Thymus (tissue), 11 donors: ENCODE results near the gene INSIG2. TPM values are rescaled to one million over a fixed set of nuclear protein-coding genes. Genes with fewer than 3 reads are reported as not detected.

ENCODE experiments used
- DNase-seq, 9 donors: peaks; one replicate each; pipeline ENCODE4 v3.0.0-alpha.2; 2013; ENCODE audit warnings: low spot score in 9 of 9, low read depth in 6 of 9, missing footprints in 1 of 9
- H3K27ac ChIP-seq, 2 donors: one replicate each; pipeline ENCODE4 v1.5.1; 2013; ENCODE audit warnings: control low read depth in 1 of 2, low read depth in 1 of 2, low read length in 1 of 2, mild to moderate bottlenecking in 1 of 2, moderate library complexity in 1 of 2
- H3K27me3 ChIP-seq, 2 donors: one replicate each; pipeline ENCODE4 v1.5.1; 2013; ENCODE audit warnings: low read length in 1 of 2; ENCODE audit not compliant: control insufficient read depth in 2 of 2, insufficient read depth in 1 of 2
- H3K36me3 ChIP-seq, 2 donors: one replicate each; pipeline ENCODE4 v1.5.1; 2013; ENCODE audit warnings: low read length in 1 of 2, mild to moderate bottlenecking in 1 of 2, moderate library complexity in 1 of 2; ENCODE audit not compliant: control insufficient read depth in 2 of 2, insufficient read depth in 2 of 2
- H3K4me1 ChIP-seq, 2 donors: one replicate each; pipeline ENCODE4 v1.5.1; 2013; ENCODE audit warnings: low read length in 2 of 2; ENCODE audit not compliant: control insufficient read depth in 2 of 2, insufficient read depth in 2 of 2
- H3K4me3 ChIP-seq, 2 donors: one replicate each; pipeline ENCODE4 v1.5.1; 2013; ENCODE audit warnings: low read length in 2 of 2, control low read depth in 1 of 2, mild to moderate bottlenecking in 1 of 2
- H3K9me3 ChIP-seq, 2 donors: one replicate each; pipeline ENCODE4 v1.5.1; 2013; ENCODE audit warnings: low read length in 1 of 2, mild to moderate bottlenecking in 1 of 2; ENCODE audit not compliant: control insufficient read depth in 2 of 2, insufficient read depth in 1 of 2
- WGBS: extraction: QIAGEN DNeasy Blood & Tissue Kit; methylation state at CpG from one replicate; pipeline ENCODE4 v1.1.7; 2013; 5-methylcytosine and 5-hydroxymethylcytosine counted together
- polyA plus RNA-seq: library from polyadenylated mRNA; stranded (reverse); fragments of 200-250 nt; gene quantifications from one replicate; pipeline ENCODE4 v1.2.3, GENCODE V29; 2013
- total RNA-seq: library from RNA; stranded (reverse); fragments of 120-200 nt; gene quantifications from one replicate; pipeline ENCODE4 v1.2.4, GENCODE V29; 2013
- donor health status: healthy.

The INSIG2 gene
- total and polyA plus RNA-seq, 2 donors: 18.3 to 27.9 TPM

DNA sequence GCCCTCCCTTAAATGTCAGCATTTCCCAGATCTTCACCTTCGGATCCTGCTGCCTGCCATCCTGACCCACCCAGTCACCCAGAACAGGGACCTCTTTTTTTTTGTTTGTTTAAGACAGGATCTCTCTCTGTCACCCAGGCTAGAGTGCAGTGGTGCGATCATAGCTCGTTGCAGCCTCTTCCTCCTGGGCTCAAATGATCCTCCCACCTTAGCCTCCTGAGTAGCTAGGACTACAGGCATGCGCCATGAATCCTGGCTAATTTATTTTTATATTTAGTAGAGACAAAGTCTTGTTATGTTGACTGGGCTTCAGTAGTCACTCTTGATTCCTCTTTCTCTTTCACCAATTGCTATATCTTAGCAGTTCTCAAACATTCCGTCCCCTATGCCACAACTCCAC is 39.0 kb downstream of the INSIG2 start:
- Histone ChIP-seq H3K27ac (no peak overlapping the region), H3K4me3 (no peak overlapping the region), H3K27me3 (peaks cover 2 to 3% of the 10 kb centered on the region in 2 donors), H3K4me1 (peaks cover 0 to 9% of the 10 kb centered on the region in 2 donors), H3K9me3 (no peaks in the 10 kb centered on the region), H3K36me3 (no peaks in the 10 kb centered on the region)
- DNase-seq: no peak
- WGBS: 95% methylated on average over 5 of the region's 5 CpGs

DNA sequence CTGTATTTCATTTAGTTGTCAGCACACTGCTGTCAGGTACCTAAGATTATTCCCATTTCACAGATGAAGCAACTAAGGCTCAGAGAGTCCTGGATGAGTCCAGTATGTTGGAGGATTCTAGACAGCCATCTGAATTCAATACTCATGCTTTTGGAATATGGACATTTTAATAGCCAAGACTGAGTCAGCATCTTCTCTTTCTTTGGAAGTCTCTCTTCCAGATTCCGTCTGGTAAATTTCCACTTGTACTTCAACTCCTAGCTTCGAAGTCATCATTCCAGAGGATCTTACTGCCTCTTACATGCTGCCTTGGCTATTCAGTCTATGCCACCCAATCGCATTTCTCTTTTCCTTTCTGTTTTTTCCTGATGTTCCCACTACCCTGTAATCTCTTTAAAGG is 40.6 kb downstream of the INSIG2 start:
- DNase-seq: no peak
- no peaks in the 10 kb centered on the region for H3K9me3 ChIP-seq
- H3K27me3 ChIP-seq: peaks cover 2 to 3% of the 10 kb centered on the region in 2 donors
- peaks cover 0 to 9% of the 10 kb centered on the region in 2 donors for H3K4me1 ChIP-seq
- H3K27ac ChIP-seq: no peak overlapping the region
- no peaks in the 10 kb centered on the region for H3K36me3 ChIP-seq
- WGBS: 96% methylated on average over 3 of the region's 3 CpGs
- no peak overlapping the region for H3K4me3 ChIP-seq

DNA sequence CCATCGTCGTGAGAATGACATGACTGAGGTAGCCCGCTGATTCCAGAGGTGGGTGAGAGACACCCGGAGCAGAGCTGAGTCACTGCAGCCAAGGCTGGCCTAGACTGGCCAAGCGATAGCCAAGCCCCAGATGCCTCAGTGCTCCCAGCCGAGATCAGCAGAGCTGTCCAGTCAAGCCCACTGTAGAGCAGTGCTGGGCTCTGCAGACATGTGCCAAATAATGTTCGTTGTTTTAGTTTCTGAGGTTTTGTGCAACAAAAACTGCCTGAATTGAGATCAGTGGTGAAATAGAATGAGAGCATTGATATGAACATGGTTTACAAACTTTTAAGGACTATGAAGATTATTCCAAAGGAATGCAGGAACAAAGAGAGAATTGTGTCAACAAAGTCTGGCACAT is 42.1 kb downstream of the INSIG2 start:
- peaks cover 0 to 9% of the 10 kb centered on the region in 2 donors for H3K4me1 ChIP-seq
- no peak overlapping the region for H3K27ac ChIP-seq
- H3K27me3 ChIP-seq: peaks cover 0 to under 1% of the 10 kb centered on the region in 2 donors
- H3K4me3 ChIP-seq: no peak overlapping the region
- WGBS: 97% methylated on average over 7 of the region's 7 CpGs
- no peaks in the 10 kb centered on the region for H3K9me3 ChIP-seq
- no peak for DNase-seq
- H3K36me3 ChIP-seq: no peaks in the 10 kb centered on the region

DNA sequence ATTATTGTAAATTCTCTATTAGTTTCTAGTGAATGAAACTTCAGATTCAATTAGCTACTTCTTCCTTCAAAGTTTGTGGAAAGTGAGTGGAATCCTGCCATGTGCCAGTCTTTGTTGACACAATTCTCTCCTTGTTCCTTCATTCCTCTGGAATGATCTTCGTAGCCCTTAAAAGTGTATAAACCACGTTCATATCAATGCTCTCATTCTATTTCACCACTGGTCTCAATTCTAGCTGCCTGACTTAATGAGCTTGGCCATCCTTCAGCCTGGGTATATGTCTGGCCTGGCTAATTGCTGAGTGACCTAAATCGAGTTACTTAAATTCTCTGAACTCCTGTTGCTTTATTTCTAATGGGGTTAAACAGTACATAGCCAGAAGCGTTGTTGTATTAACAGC is 43.5 kb downstream of the INSIG2 start:
- Histone ChIP-seq H3K4me1 (peaks cover 0 to 9% of the 10 kb centered on the region in 2 donors), H3K36me3 (no peaks in the 10 kb centered on the region)
- 96% methylated on average over 4 of the region's 4 CpGs for WGBS

DNA sequence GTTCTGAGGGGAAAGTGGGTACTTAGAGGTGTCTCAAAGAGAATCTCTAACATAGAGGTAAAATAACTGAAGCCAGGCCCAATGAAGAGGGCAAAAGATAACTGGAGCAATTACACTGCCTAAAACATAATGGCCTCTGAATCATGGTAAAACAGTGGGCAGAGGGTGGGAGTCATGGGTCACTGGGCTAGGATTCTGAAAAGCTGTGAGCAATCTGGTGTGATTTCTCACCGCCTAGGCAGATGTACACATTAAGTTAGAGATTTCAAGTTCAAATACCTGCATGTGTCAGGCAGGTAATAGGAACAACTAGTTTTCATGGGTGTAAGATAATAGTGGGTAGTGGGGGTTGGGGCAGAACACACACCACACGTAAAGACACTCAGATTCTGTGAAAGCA is 45.6 kb downstream of the INSIG2 start:
- WGBS: 93% methylated on average over 2 of the region's 2 CpGs
- Histone ChIP-seq H3K27ac (no peak overlapping the region), H3K27me3 (no peaks in the 10 kb centered on the region), H3K4me3 (no peak overlapping the region), H3K4me1 (peaks cover 0 to 9% of the 10 kb centered on the region in 2 donors), H3K36me3 (no peaks in the 10 kb centered on the region), H3K9me3 (no peaks in the 10 kb centered on the region)
- DNase-seq: no peak

More for the DNA sequence above, 43.5 kb downstream of the INSIG2 start:
- no peak for DNase-seq
- no peak overlapping the region for H3K27ac ChIP-seq
- no peaks in the 10 kb centered on the region for H3K27me3 ChIP-seq
- H3K9me3 ChIP-seq: no peaks in the 10 kb centered on the region
- no peak overlapping the region for H3K4me3 ChIP-seq

DNA sequence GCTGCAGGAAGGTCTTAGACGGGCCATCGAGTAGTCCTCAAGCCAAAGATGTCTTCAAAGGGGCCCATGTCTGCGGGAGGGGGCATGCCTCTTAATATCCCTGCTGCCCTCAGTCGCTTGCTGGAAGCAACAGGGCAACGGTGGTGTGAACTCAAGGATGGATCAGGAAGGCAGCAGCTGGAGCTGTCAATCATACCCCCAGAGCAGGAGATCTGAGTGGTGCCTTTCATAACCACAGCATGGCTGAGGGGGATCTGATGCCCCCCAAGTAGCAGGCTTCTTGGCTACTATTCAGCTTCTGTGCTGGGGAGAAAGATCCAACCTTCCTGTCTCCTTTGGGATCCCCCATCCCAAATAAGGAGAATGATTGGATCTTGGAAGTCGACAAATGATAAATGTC is 46.4 kb downstream of the INSIG2 start:
- WGBS: 87% methylated on average over 6 of the region's 6 CpGs
- no peak for DNase-seq
- Histone ChIP-seq H3K9me3 (no peaks in the 10 kb centered on the region), H3K4me3 (no peak overlapping the region), H3K27me3 (no peaks in the 10 kb centered on the region), H3K27ac (no peak overlapping the region), H3K4me1 (peaks cover 0 to 9% of the 10 kb centered on the region in 2 donors), H3K36me3 (no peaks in the 10 kb centered on the region)

DNA sequence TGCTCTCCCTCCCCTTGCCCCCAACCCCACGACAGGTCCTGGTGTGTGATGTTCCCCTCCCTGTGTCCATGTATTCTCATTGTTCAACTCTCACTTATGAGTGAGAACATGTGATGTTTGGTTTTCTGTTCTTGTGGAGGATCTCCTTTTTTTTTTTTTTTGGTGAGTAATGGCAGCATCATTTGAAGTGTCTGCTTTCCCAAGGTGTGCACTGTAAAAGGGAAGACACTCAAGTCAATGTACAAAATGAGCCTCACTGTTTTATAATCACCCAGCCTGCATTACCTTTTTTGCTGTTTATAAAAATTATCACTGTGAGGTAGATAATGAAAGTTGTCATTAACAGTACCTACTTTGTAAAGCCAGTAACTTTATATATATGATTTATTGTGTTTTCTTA is 56.9 kb downstream of the INSIG2 start:
- H3K9me3 ChIP-seq: no peaks in the 10 kb centered on the region
- 94% methylated on average over 1 of the region's 1 CpG for WGBS
- no peaks in the 10 kb centered on the region for H3K4me1 ChIP-seq
- DNase-seq: no peak
- H3K27ac ChIP-seq: no peak overlapping the region
- H3K36me3 ChIP-seq: no peaks in the 10 kb centered on the region
- no peaks in the 10 kb centered on the region for H3K27me3 ChIP-seq
- H3K4me3 ChIP-seq: no peak overlapping the region

DNA sequence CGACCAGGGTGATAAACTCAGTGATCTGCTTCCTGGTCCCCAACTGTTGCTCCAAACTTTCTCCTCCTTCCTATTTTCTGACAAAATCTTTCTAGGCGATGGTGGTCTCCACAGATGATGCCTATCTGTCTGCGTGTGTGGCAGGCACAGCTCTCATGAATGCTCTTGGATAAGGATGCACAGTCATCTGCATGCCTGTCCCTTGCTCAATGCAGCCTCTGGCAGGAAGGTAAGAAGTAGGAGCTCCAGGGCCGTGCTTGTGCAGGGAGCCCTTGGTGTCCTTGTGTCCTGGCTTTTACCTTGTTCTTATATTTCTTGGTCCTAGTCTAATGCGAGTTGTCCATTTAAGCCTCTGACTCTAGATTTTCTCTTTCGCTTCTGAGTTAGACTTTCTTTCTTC is 57.5 kb downstream of the INSIG2 start:
- Histone ChIP-seq H3K4me3 (no peak overlapping the region), H3K9me3 (no peaks in the 10 kb centered on the region), H3K4me1 (no peaks in the 10 kb centered on the region), H3K36me3 (no peaks in the 10 kb centered on the region), H3K27ac (no peak overlapping the region), H3K27me3 (no peaks in the 10 kb centered on the region)
- no peak for DNase-seq
- WGBS: 88% methylated on average over 6 of the region's 6 CpGs

DNA sequence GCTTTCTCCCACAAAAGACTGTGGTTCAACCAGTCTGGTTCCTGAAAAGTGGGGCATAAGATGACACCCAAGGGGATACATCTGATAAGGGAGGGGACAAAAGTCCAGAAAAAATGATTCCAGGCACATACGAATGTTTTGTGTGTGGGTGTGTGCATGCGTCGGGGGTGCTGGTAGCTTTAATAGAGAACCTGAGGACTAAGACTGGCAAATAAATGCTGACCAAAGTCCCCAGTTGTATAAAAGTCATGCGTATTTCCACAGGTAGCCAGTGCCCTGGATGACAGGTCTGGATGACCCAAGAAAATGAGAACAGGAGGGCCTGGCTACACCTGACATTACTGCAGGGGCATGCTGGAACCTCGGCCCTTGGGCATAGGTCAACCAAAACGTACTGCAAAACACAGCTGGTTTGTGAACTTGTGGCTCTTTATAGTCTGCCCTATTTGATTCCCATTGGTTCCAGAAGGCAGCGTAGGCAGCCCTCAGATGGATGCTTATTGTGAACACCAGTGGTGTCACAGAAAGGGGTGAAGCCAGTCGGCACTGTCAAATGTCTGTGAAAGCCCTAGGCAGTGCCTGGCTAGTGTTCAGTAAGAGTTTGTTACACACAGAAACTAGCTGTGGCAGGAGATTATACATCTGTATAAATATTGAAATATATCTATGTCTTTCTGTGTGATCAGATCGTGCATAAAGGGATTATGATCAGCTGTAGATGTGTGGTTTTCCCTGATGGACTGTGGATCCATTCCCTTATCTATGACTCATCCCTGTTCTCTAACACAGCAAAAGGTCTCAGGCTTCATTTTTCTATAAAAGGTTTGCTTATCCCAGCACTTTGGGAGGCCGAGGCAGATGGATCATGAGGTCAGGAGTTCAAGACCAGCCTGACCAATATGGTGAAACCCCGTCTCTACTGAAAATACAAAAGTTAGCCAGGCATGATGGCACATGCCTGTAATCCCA is 58.3 kb downstream of the INSIG2 start:
- Histone ChIP-seq H3K36me3 (no peaks in the 10 kb centered on the region), H3K27me3 (no peaks in the 10 kb centered on the region)
- WGBS: 96% methylated on average over 11 of the region's 11 CpGs

More for the DNA sequence above, 58.3 kb downstream of the INSIG2 start:
- H3K4me1 ChIP-seq: no peaks in the 10 kb centered on the region
- no peak overlapping the region for H3K4me3 ChIP-seq
- no peaks in the 10 kb centered on the region for H3K9me3 ChIP-seq
- no peak overlapping the region for H3K27ac ChIP-seq
- no peak for DNase-seq
